ENCODE results near the gene PLCH1. TPM values are rescaled to one million over a fixed set of nuclear protein-coding genes. Genes with fewer than 3 reads are reported as not detected.

The PLCH1 gene
- total and polyA plus RNA-seq, 2 donors (not counting 1 experiment from before 2014, with no cell fraction given), result under 0.01 to 0.03 TPM

DNA sequence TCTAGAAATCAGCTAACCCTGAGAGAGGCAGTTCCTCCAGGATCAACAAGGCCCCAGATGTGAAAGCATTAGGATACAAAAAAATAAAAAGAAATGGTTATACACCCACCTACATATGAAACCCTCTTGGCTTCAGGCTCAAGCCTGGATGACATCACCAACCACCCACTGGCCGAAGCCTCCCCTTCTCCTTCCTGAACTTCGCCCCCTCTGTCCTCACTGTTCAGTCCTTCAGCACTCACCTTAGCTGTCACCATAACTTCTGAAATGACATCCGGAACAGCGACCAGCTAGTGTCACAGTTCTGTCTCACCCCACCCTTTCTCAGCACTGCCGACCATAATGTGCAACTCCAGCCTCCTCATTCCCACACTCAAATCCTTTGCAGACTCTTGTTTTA is 98.7 kb downstream of the PLCH1 start:
- no peak overlapping the region for H3K9ac ChIP-seq (ENCODE audit: insufficient read depth, low read length)
- no peaks in the 10 kb centered on the region for H3K79me2 ChIP-seq (ENCODE audit: control insufficient read depth, insufficient read depth, low read length)
- H2AFZ ChIP-seq (ENCODE audit: low read length), result no peak overlapping the region
- no peaks in the 10 kb centered on the region for H3K9me3 ChIP-seq (ENCODE audit: control insufficient read depth, insufficient read depth, low read depth, low read length)
- H3K36me3 ChIP-seq (ENCODE audit: control insufficient read depth, insufficient read depth, low read length), result no peaks in the 10 kb centered on the region
- no peaks in the 10 kb centered on the region for H3K4me1 ChIP-seq (ENCODE audit: control insufficient read depth, extremely low read depth, insufficient read depth, low read length)
- H3K27me3 ChIP-seq (ENCODE audit: control insufficient read depth, insufficient read depth, low read length), result no peaks in the 10 kb centered on the region
- H3K4me3 ChIP-seq (replicated peaks in 1 of 4; ENCODE audit: control extremely low read depth in 1 of 4, insufficient read depth in 1 of 4, low read depth in 3 of 4, low read length in 4 of 4), result no peak overlapping the region
- H3K4me2 ChIP-seq (ENCODE audit: extremely low read depth, insufficient read depth, low read length), result no peak overlapping the region
- no peak overlapping the region for H3K27ac ChIP-seq (ENCODE audit: insufficient read depth, low read length)
- DNase-seq (ENCODE audit: low read depth in 2 of 2), result no peak
- no peaks in the 10 kb centered on the region for H4K20me1 ChIP-seq (ENCODE audit: control insufficient read depth, extremely low read depth, insufficient read depth, low read length)
- no peak for TF ChIP-seq EZH2 (IDR thresholded peaks at IDR 0.05; ENCODE audit: low read length, missing control alignments)
- TF ChIP-seq CTCF (conservative IDR thresholded peaks at IDR 0.05 in 1 of 2, IDR thresholded peaks at IDR 0.05 in 1 of 2; ENCODE audit: low read depth in 1 of 2, low read length in 2 of 2), result no peak

GRCh38 chr3:155643581-155644165 is 101.2 kb downstream of the PLCH1 start:
- no peak for DNase-seq (ENCODE audit: low read depth in 2 of 2)
- TF ChIP-seq CTCF (conservative IDR thresholded peaks at IDR 0.05 in 1 of 2, IDR thresholded peaks at IDR 0.05 in 1 of 2; ENCODE audit: low read depth in 1 of 2, low read length in 2 of 2) (no peak), EZH2 (IDR thresholded peaks at IDR 0.05; ENCODE audit: low read length, missing control alignments) (no peak)
- no peak overlapping the region for H3K4me3 ChIP-seq (replicated peaks in 1 of 4; ENCODE audit: control extremely low read depth in 1 of 4, insufficient read depth in 1 of 4, low read depth in 3 of 4, low read length in 4 of 4)

DNA sequence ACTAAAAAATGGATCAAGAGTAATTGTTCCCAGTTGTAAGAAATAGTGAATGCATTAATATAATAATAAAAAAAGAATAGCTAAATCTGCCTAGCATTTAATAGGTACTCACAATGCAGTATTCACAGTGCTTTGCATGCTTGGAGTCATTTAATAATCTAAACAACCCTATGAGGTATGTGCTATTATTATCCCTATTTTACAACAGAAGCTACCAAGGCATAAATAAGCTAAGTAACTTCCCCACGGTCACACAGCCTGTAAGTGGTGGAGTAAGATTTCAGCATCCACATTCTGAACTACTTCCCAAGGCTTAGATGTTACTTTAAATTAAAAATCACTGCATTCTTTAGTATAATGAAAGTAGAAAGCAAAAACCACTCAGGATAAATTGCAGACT is 102.9 kb downstream of the PLCH1 start:
- Histone ChIP-seq H3K9me3 (ENCODE audit: control insufficient read depth, insufficient read depth, low read depth, low read length) (no peaks in the 10 kb centered on the region), H3K27me3 (ENCODE audit: control insufficient read depth, insufficient read depth, low read length) (no peaks in the 10 kb centered on the region), H3K79me2 (ENCODE audit: control insufficient read depth, insufficient read depth, low read length) (no peaks in the 10 kb centered on the region), H3K4me1 (ENCODE audit: control insufficient read depth, extremely low read depth, insufficient read depth, low read length) (no peaks in the 10 kb centered on the region), H2AFZ (ENCODE audit: low read length) (no peak overlapping the region), H3K27ac (ENCODE audit: insufficient read depth, low read length) (no peak overlapping the region), H3K4me3 (replicated peaks in 1 of 4; ENCODE audit: control extremely low read depth in 1 of 4, insufficient read depth in 1 of 4, low read depth in 3 of 4, low read length in 4 of 4) (no peak overlapping the region), H4K20me1 (ENCODE audit: control insufficient read depth, extremely low read depth, insufficient read depth, low read length) (no peaks in the 10 kb centered on the region), H3K9ac (ENCODE audit: insufficient read depth, low read length) (no peak overlapping the region), H3K36me3 (ENCODE audit: control insufficient read depth, insufficient read depth, low read length) (no peaks in the 10 kb centered on the region), H3K4me2 (ENCODE audit: extremely low read depth, insufficient read depth, low read length) (no peak overlapping the region)
- no peak for DNase-seq (ENCODE audit: low read depth in 2 of 2)
- TF ChIP-seq CTCF (conservative IDR thresholded peaks at IDR 0.05 in 1 of 2, IDR thresholded peaks at IDR 0.05 in 1 of 2; ENCODE audit: low read depth in 1 of 2, low read length in 2 of 2) (no peak), EZH2 (IDR thresholded peaks at IDR 0.05; ENCODE audit: low read length, missing control alignments) (no peak)

More at GRCh38 chr3:155643581-155644165, 101.2 kb downstream of the PLCH1 start:
- Histone ChIP-seq H2AFZ (ENCODE audit: low read length) (no peak overlapping the region), H3K9me3 (ENCODE audit: control insufficient read depth, insufficient read depth, low read depth, low read length) (no peaks in the 10 kb centered on the region), H3K36me3 (ENCODE audit: control insufficient read depth, insufficient read depth, low read length) (no peaks in the 10 kb centered on the region), H3K4me2 (ENCODE audit: extremely low read depth, insufficient read depth, low read length) (no peak overlapping the region), H3K79me2 (ENCODE audit: control insufficient read depth, insufficient read depth, low read length) (no peaks in the 10 kb centered on the region), H3K9ac (ENCODE audit: insufficient read depth, low read length) (no peak overlapping the region), H3K27me3 (ENCODE audit: control insufficient read depth, insufficient read depth, low read length) (no peaks in the 10 kb centered on the region), H4K20me1 (ENCODE audit: control insufficient read depth, extremely low read depth, insufficient read depth, low read length) (no peaks in the 10 kb centered on the region), H3K4me1 (ENCODE audit: control insufficient read depth, extremely low read depth, insufficient read depth, low read length) (no peaks in the 10 kb centered on the region), H3K27ac (ENCODE audit: insufficient read depth, low read length) (no peak overlapping the region)
